M059J (cell line): Measurements from ENCODE around the gene PALS2. TPM values are rescaled to one million over a fixed set of nuclear protein-coding genes. Genes with fewer than 3 reads are reported as not detected.

Experiments used
- DNase-seq: peaks from one replicate; pipeline ENCODE4 v3.0.0-alpha.2; 2012; ENCODE audit warnings: low read depth
- total RNA-seq: library from RNA; depleted of rRNA; stranded (reverse); fragments of >200 nt; shearing (Covaris generic); gene quantifications from 2 replicates; pipeline ENCODE4 v1.2.3, GENCODE V29; 2014; rRNA removed

The PALS2 gene
- total RNA-seq, 1 experiment from 2014 or later: 27.9 TPM

DNA sequence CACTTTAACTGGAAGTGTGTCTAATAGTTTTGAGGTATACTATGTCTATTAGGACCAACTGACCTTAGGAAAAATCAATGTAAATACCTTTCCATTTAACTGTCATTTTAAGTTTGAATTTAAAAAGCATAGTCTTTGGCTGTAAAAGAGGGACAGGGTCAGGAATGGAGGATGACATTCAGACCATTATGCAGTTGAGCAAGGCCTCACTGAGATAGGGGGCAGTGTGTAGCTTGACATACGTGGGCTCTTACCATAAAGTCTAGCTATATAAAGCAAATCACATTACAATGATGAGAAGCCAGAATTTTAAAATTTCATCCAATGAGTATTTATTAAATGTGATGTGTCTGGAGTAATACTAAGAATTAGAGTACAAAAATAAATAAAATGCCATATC lies 17.9 kb downstream of the PALS2 start:
- no peak for DNase-seq

DNA sequence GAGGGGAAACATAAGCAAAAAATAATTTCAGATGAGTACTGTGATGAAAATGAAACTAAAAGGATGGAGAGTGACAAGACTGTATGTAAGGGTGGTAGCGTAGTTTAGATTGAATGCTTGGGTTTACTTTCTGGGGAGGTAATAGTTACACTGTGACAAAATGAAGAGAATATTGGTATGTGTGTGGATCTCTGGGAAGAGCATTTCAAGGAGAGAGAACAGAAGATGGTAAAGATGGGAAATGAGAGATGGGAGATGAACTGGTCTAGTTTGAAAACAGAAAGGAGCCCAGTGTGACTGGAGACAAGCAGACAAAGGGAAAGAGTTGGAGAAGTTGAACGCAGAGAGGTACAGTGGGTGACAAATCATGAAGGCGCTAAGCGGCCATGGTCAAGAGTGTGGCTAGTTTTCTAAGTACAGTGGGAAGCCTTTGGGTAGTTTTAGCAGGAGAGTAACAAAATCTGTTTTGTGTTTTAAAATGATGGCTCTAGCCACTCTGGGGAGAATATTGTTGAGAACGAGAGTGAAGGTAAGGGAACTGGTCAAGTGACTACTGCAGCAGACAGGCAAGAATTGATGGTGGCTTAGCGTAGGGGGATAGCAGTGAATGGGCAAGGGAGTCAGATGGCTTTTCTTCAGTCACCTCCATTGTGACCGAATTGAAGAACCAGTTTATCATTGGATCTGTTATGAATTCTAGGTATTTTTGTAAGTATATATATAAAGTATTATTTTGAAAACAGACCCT lies 22.6 kb downstream of the PALS2 start:
- no peak for DNase-seq

DNA sequence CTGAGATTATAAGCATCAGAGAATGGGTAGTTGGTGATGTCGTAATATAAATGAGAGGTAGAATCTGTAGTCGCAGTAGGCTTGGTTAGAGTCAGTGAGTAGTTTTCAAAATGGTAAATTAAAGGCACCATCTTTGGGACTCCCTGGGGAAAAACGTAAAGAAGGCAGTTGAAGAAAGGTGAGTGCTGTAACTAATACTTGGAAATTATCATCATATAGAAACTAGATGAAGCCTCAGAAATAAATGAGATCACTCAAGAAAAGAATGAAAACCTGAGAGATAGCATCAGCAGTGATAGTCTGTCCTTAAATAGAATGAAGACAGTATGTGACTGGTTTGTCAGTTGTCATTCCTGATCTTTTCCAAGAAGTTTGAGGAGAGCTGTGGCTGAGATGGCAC lies 23.8 kb downstream of the PALS2 start:
- no peak for DNase-seq

DNA sequence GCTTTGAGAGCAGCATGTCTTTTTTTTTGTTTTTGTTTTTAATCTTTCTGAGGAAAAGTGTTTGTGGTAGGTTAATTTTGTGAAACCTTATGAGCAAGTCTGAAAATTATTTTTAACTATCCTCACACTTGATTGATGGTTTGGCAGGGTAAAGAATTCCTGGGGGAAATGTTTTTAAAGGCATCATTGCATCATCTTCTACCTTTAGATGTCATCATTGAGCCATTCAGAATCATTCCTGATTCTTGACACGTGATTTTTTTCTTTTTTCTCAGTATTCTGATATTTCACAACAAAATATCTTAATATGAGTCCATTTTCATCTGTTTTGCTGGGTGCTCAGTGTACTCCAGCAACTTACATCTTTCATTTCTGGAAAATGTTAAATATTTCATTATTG lies 28.3 kb downstream of the PALS2 start:
- no peak for DNase-seq

DNA sequence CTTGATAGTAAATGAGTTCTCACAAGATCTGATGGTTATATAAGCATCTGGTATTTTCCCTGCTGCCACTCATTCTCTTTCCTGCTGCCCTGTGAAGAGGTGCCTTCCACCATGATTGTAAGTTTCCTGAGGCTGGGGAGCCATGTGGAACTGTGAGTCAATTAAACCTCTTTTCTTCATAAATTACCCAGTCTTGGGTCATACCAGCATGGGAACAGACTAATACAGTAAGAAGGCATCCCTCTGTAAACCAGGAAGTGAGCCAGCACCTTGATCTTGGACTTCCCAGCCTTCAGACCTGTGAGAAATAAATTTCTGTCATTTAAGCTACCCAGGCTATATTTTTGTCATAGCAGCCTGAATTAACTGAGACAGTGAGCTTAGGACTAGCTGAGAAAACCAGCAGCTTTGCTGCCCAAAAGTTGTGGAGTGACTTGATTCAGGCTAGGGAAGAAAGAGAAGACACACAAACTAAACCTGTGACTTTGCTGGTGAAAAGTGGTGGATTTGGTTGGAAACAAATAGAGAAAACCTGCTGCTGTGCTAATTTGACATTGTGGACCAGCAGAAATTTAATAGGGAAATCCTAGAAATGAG lies 29.7 kb downstream of the PALS2 start:
- no peak for DNase-seq

DNA sequence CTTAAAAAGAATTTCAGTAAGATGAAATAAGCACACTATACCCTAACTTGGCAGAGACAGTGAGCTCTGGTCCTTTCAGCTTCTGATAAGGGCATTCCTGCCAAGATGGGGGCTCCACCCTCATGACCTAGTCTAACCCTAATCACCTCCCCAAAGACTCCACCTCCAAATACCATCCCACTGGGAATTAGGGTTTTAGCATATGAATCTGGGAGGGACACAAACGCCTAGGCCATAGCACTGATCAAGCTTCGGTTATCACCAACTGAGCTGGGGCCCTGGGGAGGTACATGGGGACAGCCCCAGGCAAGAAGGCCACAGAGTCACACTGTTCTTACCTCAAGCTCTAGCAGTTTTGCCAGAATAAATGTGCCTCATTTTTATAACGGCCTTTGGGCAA lies 31.4 kb downstream of the PALS2 start:
- DNase-seq: no peak

DNA sequence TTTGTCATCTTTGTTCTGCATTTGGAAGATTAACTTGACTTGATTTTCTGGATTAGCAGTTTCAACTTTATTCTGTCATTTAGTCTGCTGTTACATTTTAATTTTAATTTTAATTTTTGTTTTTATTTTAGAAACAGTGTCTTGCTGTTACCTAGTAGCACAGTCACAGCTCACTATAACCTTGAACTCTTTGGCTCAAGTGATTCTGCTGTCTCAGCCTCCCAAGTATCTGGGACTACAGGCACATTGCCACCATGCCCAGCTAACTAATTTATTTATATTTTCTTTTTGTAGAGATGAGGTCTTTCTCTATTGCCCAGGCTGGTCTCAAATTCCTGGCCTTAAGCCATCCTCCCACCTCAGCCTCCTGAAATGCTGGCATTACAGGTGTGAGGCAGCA lies 35.3 kb downstream of the PALS2 start:
- no peak for DNase-seq

DNA sequence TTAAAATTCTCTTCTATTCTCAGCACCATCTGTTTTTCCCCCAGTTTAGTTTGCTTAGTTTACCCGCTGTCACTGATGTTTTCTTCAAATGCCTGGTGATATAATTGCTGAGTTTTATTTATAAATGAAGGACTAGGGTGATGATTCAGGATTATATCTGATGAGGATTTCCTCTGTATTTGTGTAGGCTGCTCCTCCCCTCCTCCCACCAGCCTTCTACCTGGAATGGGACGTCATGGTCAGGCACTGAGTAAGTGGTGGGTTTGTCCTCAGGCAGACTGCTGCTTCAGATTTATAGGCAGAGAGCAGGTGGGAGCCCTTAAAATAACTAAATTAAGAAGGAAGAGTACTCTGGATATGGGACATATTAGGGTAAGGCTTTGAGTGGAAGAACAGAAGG lies 35.8 kb downstream of the PALS2 start:
- DNase-seq: peak; percentile 24

DNA sequence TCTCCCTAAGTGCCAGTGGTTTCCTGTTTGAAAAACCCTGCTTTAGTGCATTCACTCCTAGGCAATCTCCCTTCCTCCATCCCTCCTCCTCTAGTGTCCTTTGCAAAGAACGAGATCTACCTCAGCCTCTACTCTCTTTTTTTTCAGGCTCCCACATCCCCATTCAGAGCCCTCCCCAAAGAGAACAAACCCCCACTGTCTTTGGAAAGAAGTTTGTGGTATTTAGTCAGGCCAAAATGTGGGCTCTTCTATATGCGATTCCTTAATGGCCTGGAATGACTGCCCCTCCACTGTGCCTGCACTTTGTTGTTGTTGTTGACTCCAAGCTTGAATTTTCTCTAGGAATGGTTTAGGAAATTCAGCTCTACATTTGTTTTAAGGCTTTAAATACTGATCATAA lies 36.3 kb downstream of the PALS2 start:
- no peak for DNase-seq

DNA sequence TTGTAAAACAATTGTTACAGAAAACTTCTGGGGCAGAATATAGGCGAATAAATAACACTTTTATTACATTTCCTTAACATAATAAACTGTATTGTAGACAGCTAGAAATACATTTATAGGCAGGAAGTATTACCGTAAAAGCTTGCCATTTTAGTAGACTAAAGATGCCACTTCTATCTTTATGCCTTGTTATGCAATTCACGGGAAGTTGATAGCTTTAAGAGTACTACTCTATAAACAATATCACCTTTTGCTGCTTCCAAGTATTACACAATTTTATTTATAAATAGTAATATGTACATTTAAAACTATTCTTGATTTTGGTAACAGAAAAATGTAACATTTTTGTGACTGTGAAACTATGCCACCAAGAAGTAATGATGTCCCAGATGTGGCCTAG lies 37.9 kb downstream of the PALS2 start:
- no peak for DNase-seq

DNA sequence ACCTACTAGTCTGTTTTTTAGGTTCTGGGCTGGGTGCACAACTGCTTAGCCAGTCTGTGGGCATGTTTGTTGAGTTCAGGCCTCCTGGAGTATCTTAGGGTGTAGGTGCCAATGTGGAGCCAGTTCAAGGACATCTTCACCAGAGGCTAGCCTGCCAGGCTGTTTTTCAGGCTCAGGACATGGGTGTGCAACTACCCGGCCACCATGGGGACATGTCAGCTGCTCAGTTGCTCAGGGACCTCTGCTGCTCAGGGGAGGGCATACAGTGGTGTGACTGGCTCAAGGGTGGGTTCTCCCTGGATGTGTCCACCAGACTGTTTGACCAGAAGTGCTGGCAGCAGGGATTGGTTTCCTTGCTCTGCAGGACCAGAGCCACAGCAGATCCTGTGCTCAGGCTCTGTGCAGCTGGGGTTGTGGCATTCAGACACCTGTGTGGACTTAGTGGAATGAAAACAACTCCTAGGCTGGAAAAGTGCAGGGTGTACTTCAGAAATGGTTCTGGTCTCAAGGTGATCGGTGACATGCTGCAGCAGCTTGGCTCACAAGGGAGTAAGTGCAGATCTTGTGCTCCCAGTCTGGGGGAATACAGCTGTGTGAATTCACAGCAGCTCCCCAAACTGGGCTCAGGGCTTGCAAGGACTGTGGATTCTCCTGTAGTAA lies 44.8 kb downstream of the PALS2 start:
- DNase-seq: no peak

DNA sequence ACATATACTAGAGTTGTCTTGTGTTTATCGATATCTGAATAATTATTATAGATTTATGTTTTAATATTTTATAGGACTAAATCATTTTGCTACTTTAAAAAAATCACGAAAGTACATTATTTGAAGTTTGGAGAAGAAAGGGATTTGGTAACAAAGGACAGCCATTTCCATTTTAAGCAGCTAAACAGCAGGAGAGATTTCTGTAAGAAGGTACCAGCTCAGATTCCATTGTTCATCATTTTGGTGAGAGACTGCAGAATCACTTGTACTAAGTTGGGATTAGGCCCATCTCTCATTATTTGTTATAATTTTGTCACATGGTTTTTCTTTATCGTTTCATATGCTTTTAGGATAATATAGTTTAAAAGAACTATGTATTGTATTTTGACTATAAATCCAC lies 46.7 kb downstream of the PALS2 start:
- DNase-seq: no peak

DNA sequence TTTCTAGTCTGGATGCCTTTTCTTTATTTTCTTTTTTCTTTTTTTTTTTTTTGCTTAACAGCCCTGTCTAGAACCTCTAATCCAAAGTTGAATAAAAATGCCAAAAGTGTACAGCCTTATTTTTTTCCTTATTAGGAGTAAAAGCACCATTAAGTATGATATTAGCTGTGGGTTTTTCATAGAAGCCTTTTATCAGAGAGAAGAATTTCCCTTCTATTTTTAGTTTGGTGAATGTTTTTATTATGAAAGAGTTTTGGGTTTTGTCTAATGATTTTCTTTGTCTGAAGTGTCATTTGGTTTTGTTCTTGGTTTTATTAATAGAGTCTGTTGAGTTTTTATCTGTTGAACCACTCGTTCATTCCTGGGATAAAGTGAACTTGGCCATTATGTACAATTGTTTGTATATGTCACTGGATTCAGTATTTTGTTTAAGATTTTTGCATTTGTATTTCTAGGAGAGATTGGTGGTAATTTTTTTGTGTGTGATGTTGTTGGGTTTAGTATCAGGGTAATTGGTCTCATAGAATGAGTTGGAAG lies 49.5 kb downstream of the PALS2 start:
- DNase-seq: no peak

Other genes starting within 250 kb of the PALS2 start
- 17.4 and 24.8 TPM in 2 replicates for gene GSDME, start 184.0 kb downstream of the PALS2 start, total RNA-seq